T-helper 22 cell (primary cell): ENCODE data around the gene CHRNA9.
"Not testable (repeated sequence)": the region's sequence is repeated elsewhere in the genome, so short reads cannot be mapped to it uniquely, and the experiment has no call there.

Experiments used
- DNase-seq: peaks from one replicate; pipeline ENCODE4 v3.0.0-alpha.2; 2020; ENCODE audit warnings: low read depth

The CHRNA9 gene

GRCh38 chr4:40334591-40335524 lies at the start of gene CHRNA9:
CHRNA9 (plus strand) TSS chr4:40335333; CDS start chr4:40335468, 135 bp downstream.
- DNase-seq: no peak

GRCh38 chr4:40285692-40286091 lies 49.4 kb upstream of the CHRNA9 start:
- DNase-seq: no peak

- no peak for DNase-seq
Observed at GRCh38 chr4:40288566-40288965, 46.6 kb upstream of the CHRNA9 start.

- DNase-seq: no peak
Observed at GRCh38 chr4:40289366-40290188, 45.6 kb upstream of the CHRNA9 start.

GRCh38 chr4:40290611-40291186 lies 44.4 kb upstream of the CHRNA9 start:
- not testable (repeated sequence) for DNase-seq

GRCh38 chr4:40292313-40292759 lies 42.8 kb upstream of the CHRNA9 start:
- no peak for DNase-seq

GRCh38 chr4:40294339-40294738 lies 40.8 kb upstream of the CHRNA9 start:
- DNase-seq: no peak

- not testable (repeated sequence) for DNase-seq
Observed at GRCh38 chr4:40295030-40295429, 40.1 kb upstream of the CHRNA9 start.

- no peak for DNase-seq
Observed at GRCh38 chr4:40295572-40295971, 39.6 kb upstream of the CHRNA9 start.

GRCh38 chr4:40299126-40299525 lies 36.0 kb upstream of the CHRNA9 start:
- DNase-seq: no peak

- no peak for DNase-seq
Observed at GRCh38 chr4:40299811-40300292, 35.3 kb upstream of the CHRNA9 start.

- DNase-seq: no peak
Observed at GRCh38 chr4:40300371-40301162, 34.6 kb upstream of the CHRNA9 start.

GRCh38 chr4:40301603-40302002 lies 33.5 kb upstream of the CHRNA9 start:
- DNase-seq: peak; percentile 72

GRCh38 chr4:40303751-40304150 lies 31.4 kb upstream of the CHRNA9 start:
- DNase-seq: no peak

- DNase-seq: no peak
Observed at GRCh38 chr4:40305328-40306170, 29.6 kb upstream of the CHRNA9 start.

- DNase-seq: no peak
Observed at GRCh38 chr4:40306226-40306625, 28.9 kb upstream of the CHRNA9 start.

GRCh38 chr4:40306976-40307375 lies 28.2 kb upstream of the CHRNA9 start:
- DNase-seq: no peak

GRCh38 chr4:40307627-40308497 lies 27.3 kb upstream of the CHRNA9 start:
- peak; percentile 64 for DNase-seq

GRCh38 chr4:40308528-40309122 lies 26.5 kb upstream of the CHRNA9 start:
- DNase-seq: no peak
